OCI-LY7 (cell line): Measurements from ENCODE around the gene PTGS1. TPM values are rescaled to one million over a fixed set of nuclear protein-coding genes. Genes with fewer than 3 reads are reported as not detected.
"Not testable (repeated sequence)": the region's sequence is repeated elsewhere in the genome, so short reads cannot be mapped to it uniquely, and the experiment has no call there.

Experiments used
- Bru-seq: library from RNA; stranded (reverse); fragments of 400-500 nt; gene quantifications from one replicate; lab custom pipeline; 2021; lab: Mats Ljungman, UMichigan
- BruChase-seq, 2 experiments: library from RNA; stranded (reverse); fragments of 400-500 nt; gene quantifications; one replicate each; lab custom pipeline; 2021; lab: Mats Ljungman, UMichigan
- BruUV-seq: library from RNA; stranded (reverse); fragments of 400-500 nt; replicated peaks from 2 replicates; lab custom pipeline; 2021; lab: Mats Ljungman, UMichigan
- CTCF ChIA-PET: fragments of 300-600 bp; sonication (Branson Sonifier 250); formaldehyde crosslinking; loops from one replicate; lab custom pipeline; 2022; ENCODE audit warnings: antibody characterized with exemption; ENCODE audit not compliant: unreplicated experiment; lab: Charles Lee
- POLR2A ChIA-PET: fragments of 300-600 bp; sonication (Branson Sonifier 250); formaldehyde crosslinking; loops from one replicate; lab custom pipeline; 2022; ENCODE audit warnings: antibody characterized with exemption; lab: Charles Lee
- DNase-seq: peaks from one replicate; pipeline ENCODE4 v3.0.0-alpha.2; 2015; ENCODE audit warnings: low spot score
- H2AFZ ChIP-seq: fragments of 200-600 bp; sonication (generic), shearing (Covaris generic); 2 replicates; pipeline ENCODE4 v1.6.1; 2014; ENCODE audit warnings: mild to moderate bottlenecking, antibody characterized with exemption, low read length, moderate library complexity
- H3K27ac ChIP-seq: fragments of 200-600 bp; sonication (generic); 2 replicates; pipeline ENCODE4 v1.5.1; 2014; ENCODE audit warnings: mixed run types, low read depth, mild to moderate bottlenecking, moderate library complexity, low read length, inconsistent platforms; ENCODE audit not compliant: poor library complexity, severe bottlenecking
- H3K36me3 ChIP-seq: fragments of 200-600 bp; sonication (generic); 2 replicates; pipeline ENCODE4 v1.6.1; 2014; ENCODE audit warnings: mild to moderate bottlenecking, antibody characterized with exemption, low read length, moderate library complexity, mixed read lengths; ENCODE audit not compliant: insufficient read depth
- H3K4me1 ChIP-seq: fragments of 200-600 bp; sonication (generic); 2 replicates; pipeline ENCODE4 v1.5.1; 2014; ENCODE audit warnings: mild to moderate bottlenecking, low read length; ENCODE audit not compliant: insufficient read depth, poor library complexity, severe bottlenecking
- H3K4me2 ChIP-seq: fragments of 200-600 bp; sonication (generic); 2 replicates; pipeline ENCODE4 v1.6.1; 2014; ENCODE audit warnings: mild to moderate bottlenecking, low read length
- H3K4me3 ChIP-seq: fragments of 200-600 bp; sonication (generic); 2 replicates; pipeline ENCODE4 v1.5.1; 2014; ENCODE audit warnings: mild to moderate bottlenecking, low read depth, low read length; ENCODE audit not compliant: poor library complexity, severe bottlenecking
- H3K79me2 ChIP-seq: fragments of 200-600 bp; sonication (generic); 2 replicates; pipeline ENCODE4 v1.6.1; 2016; ENCODE audit warnings: low read depth, mild to moderate bottlenecking, low read length, moderate library complexity, mixed read lengths; ENCODE audit not compliant: insufficient read depth
- H3K9me2 ChIP-seq: fragments of 200-600 bp; sonication (generic); 2 replicates; pipeline ENCODE4 v1.6.1; 2016; ENCODE audit warnings: mild to moderate bottlenecking, low read length, mixed read lengths; ENCODE audit not compliant: insufficient read depth
- H3K9me3 ChIP-seq: fragments of 200-600 bp; sonication (generic); 2 replicates; pipeline ENCODE4 v1.6.1; 2014; ENCODE audit warnings: mild to moderate bottlenecking, mixed run types, low read length, mixed read lengths
- H4K20me1 ChIP-seq: fragments of 200-600 bp; sonication (generic); 2 replicates; pipeline ENCODE4 v1.6.1; 2014; ENCODE audit warnings: mild to moderate bottlenecking, antibody characterized with exemption, low read length, moderate library complexity, mixed read lengths; ENCODE audit not compliant: insufficient read depth
- EZH2phosphoT487 ChIP-seq: fragments of 200-600 bp; sonication (generic); IDR thresholded peaks from 2 replicates; pipeline ENCODE4 v1.6.1; 2018; ENCODE audit warnings: low read depth, borderline replicate concordance, mild to moderate bottlenecking, mixed run types, antibody characterized with exemption, low read length, moderate library complexity, mixed read lengths
- intact Hi-C: fragments of 100-400 bp; cut with micrococcal nuclease; formaldehyde crosslinking; loops from one replicate; pipeline ENCODE4 v1.10.0; 2022; ENCODE audit not compliant: unreplicated experiment
- long read RNA-seq: library from polyadenylated mRNA; stranded (forward); transcript quantifications from one replicate; pipeline ENCODE4 v2.0.0, GENCODE V29; 2022
- total RNA-seq, 2 experiments: library from RNA; depleted of rRNA in 1 of 2; stranded (reverse); fragments of >200 nt in 1 of 2; shearing (Covaris generic) in 1 of 2; gene quantifications; 2 replicates each; pipeline ENCODE4 v1.2.3, GENCODE V29; 2014 to 2022
- TF ChIP-seq, protein P1 (sequence below): fragments of 200-600 bp; sonication (generic); conservative IDR thresholded peaks from 2 replicates; pipeline ENCODE4 v1.5.1; 2014; ENCODE audit warnings: mild to moderate bottlenecking, antibody characterized with exemption, low read length, moderate library complexity, mixed read lengths

PTGS1 gene
- total RNA-seq (2014; rRNA removed; shearing (Covaris generic)), result 0.79 and 0.85 TPM in 2 replicates
- total RNA-seq (2022), result 1.5 and 2.2 TPM in 2 replicates
- Bru-seq, nascent RNA, result percentile 26 among the genes with signal in this experiment
- percentile 26 among the genes with signal in this experiment for BruChase-seq, experiment 1, labeled RNA remaining after a 6-hour chase
- percentile 29 among the genes with signal in this experiment for BruChase-seq, experiment 2, labeled RNA remaining after a 2-hour chase
- long read RNA-seq, full-length matches to known transcripts, result 2 of 6 reads
- long read RNA-seq, partial matches to known transcripts, result 1 of 6 reads
- long read RNA-seq, other reads (novel, unspliced or antisense), result 3 of 6 reads

DNA sequence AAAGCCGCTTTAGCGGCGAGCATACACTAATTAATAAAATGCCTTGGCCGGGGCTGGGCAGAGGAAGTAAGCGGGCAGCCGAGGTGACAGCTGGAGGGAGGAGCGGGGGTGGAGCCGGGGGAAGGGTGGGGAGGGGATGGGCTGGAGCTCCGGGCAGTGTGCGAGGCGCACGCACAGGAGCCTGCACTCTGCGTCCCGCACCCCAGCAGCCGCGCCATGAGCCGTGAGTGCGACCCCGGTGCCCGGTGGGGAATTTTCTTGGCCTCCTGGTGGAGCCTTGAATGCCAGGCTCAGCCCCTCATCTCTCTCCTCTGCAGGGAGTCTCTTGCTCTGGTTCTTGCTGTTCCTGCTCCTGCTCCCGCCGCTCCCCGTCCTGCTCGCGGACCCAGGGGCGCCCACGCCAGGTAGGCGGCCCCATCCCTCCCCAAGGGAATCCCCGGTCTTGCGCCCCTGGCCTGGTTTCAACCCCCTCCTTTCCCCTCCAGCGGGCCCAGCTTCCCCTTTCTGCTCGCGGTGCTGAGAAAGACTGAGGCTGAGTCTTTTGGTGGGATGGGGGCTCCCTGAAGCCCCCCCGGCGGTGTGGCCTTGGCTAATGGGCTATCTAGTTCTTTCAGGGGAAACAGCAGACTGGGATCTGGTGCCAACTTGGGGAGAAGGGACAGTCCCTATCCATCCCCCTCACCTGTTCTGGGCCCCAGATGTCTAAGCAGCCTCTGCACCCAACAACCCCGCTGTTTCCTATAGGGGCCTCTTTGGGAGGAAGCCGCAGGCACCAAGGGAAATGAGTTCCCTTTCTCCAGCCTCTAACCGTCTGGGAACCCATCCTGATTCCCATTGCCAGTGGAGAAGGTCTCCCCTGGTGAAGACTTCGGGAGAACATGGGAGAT is at the start of gene PTGS1:
PTGS1 (plus strand) TSS at position 156 of the 887 bp plus-strand sequence; CDS start at position 217, 61 bp downstream.
- Histone ChIP-seq H3K4me3 (peak within 1 kb of the TSS; percentile 62), H3K9me2 (no peaks in the 10 kb centered on the region), H4K20me1 (no peaks in the 10 kb centered on the region), H3K27ac (no peak within 1 kb of the TSS), H3K79me2 (no peaks in the 10 kb centered on the region), H3K4me1 (peaks cover 16% of the 10 kb centered on the region), H3K4me2 (peak within 1 kb of the TSS; percentile 83), H3K36me3 (no peaks in the 10 kb centered on the region), H3K9me3 (no peaks in the 10 kb centered on the region), H2AFZ (peak within 1 kb of the TSS; percentile 91)
- peak; percentile 49 for DNase-seq
- BruUV-seq, result no TSS peak
- CTCF ChIA-PET, result interaction anchor here (0.6 kb wide), 2 partner anchors 15 kb away, joined by 3 to 5 read pairs; no protein-coding TSS in a partner anchor
- POLR2A ChIA-PET, result no interaction called here
- TF ChIP-seq EZH2phosphoT487, result no peak
- intact Hi-C loops, result no loop called here

GRCh38 chr9:122322553-122322952 is 48.3 kb upstream of the PTGS1 start:
- H2AFZ ChIP-seq, result no peak overlapping the region

GRCh38 chr9:122324665-122325064 is 46.2 kb upstream of the PTGS1 start:
- H3K4me2 ChIP-seq, H3K4me1 ChIP-seq, CTCF ChIA-PET, H3K9me2 ChIP-seq, H4K20me1 ChIP-seq, BruUV-seq, intact Hi-C loops, H3K27ac ChIP-seq, H3K9me3 ChIP-seq, POLR2A ChIA-PET, DNase-seq, H2AFZ ChIP-seq, H3K79me2 ChIP-seq, H3K4me3 ChIP-seq: not testable (repeated sequence)
- peaks cover 61% of the 10 kb centered on the region for H3K36me3 ChIP-seq

More at GRCh38 chr9:122322553-122322952, 48.3 kb upstream of the PTGS1 start:
- no peak overlapping the region for H3K4me3 ChIP-seq
- H3K36me3 ChIP-seq, result peaks cover 77% of the 10 kb centered on the region
- no peaks in the 10 kb centered on the region for H4K20me1 ChIP-seq
- no peaks in the 10 kb centered on the region for H3K9me3 ChIP-seq
- intact Hi-C loops, result no loop called here
- ChIA-PET POLR2A (no interaction called here), CTCF (no interaction called here)
- no peak overlapping the region for H3K4me2 ChIP-seq
- H3K79me2 ChIP-seq, result no peaks in the 10 kb centered on the region
- no peaks in the 10 kb centered on the region for H3K9me2 ChIP-seq
- TF ChIP-seq EZH2phosphoT487, result no peak
- TF ChIP-seq, protein P1, sequence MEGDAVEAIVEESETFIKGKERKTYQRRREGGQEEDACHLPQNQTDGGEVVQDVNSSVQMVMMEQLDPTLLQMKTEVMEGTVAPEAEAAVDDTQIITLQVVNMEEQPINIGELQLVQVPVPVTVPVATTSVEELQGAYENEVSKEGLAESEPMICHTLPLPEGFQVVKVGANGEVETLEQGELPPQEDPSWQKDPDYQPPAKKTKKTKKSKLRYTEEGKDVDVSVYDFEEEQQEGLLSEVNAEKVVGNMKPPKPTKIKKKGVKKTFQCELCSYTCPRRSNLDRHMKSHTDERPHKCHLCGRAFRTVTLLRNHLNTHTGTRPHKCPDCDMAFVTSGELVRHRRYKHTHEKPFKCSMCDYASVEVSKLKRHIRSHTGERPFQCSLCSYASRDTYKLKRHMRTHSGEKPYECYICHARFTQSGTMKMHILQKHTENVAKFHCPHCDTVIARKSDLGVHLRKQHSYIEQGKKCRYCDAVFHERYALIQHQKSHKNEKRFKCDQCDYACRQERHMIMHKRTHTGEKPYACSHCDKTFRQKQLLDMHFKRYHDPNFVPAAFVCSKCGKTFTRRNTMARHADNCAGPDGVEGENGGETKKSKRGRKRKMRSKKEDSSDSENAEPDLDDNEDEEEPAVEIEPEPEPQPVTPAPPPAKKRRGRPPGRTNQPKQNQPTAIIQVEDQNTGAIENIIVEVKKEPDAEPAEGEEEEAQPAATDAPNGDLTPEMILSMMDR, result no peak
- no TSS peak for BruUV-seq
- no peak for DNase-seq
- no peaks in the 10 kb centered on the region for H3K4me1 ChIP-seq
- no peak overlapping the region for H3K27ac ChIP-seq
